SK-N-SH (cell line): ENCODE measurements around the gene MALRD1. TPM values are rescaled to one million over a fixed set of nuclear protein-coding genes. Genes with fewer than 3 reads are reported as not detected.

Experiments used
- CTCF ChIA-PET: fragments of 300-600, 350-600 bp; formaldehyde crosslinking; extraction: SDS; loops from one replicate; lab custom pipeline; 2021; lab: Yijun Ruan, JAX
- POLR2A ChIA-PET: fragments of 350-600 bp; sonication (Branson Sonifier 250); formaldehyde crosslinking; extraction: SDS; loops from one replicate; lab custom pipeline; 2020; ENCODE audit warnings: antibody characterized with exemption, inconsistent platforms; lab: Yijun Ruan, JAX
- DNase-seq: peaks from one replicate; pipeline ENCODE4 v3.0.0; 2012
- H2AFZ ChIP-seq: fragments of 200-600 bp; sonication (generic); 2 replicates; pipeline ENCODE4 v1.8.1; 2016; ENCODE audit warnings: antibody characterized with exemption, mild to moderate bottlenecking, low read depth
- H3F3A ChIP-seq: fragments of 200-600 bp; sonication (generic); replicated peaks from 2 replicates; pipeline ENCODE3; 2016; ENCODE audit warnings: antibody characterized with exemption, mild to moderate bottlenecking; ENCODE audit not compliant: insufficient read depth
- H3K27ac ChIP-seq, 2 experiments: fragments of 200-500 bp in 1 of 2; fragments of 200-600 bp in 1 of 2; sonication (Bioruptor generic) in 1 of 2; sonication (generic), shearing (Covaris generic) in 1 of 2; 2 replicates each; pipeline versions ENCODE4 v1.5.1 to v1.6.1; 2014 to 2016; ENCODE audit warnings: low read depth in 2 of 2, inconsistent platforms in 1 of 2, low read length in 1 of 2, mild to moderate bottlenecking in 1 of 2, mixed read lengths in 1 of 2
- H3K27me3 ChIP-seq: fragments of 200-600 bp; sonication (generic), shearing (Covaris generic); 2 replicates; pipeline ENCODE4 v1.6.1; 2016; ENCODE audit warnings: mixed run types; ENCODE audit not compliant: insufficient read depth
- H3K36me3 ChIP-seq, 2 experiments: fragments of 200-500 bp in 1 of 2; fragments of 200-600 bp in 1 of 2; sonication (Bioruptor generic) in 1 of 2; sonication (generic) in 1 of 2; replicated peaks in 1 of 2; 2 replicates each; pipeline versions ENCODE3 to v1.5.1; 2014 to 2016; ENCODE audit warnings: low read length in 1 of 2, mild to moderate bottlenecking in 1 of 2; ENCODE audit not compliant: insufficient read depth in 2 of 2, control insufficient read depth in 1 of 2
- H3K4me1 ChIP-seq, 2 experiments: fragments of 200-500 bp in 1 of 2; fragments of 200-600 bp in 1 of 2; sonication (Bioruptor generic) in 1 of 2; sonication (generic), shearing (Covaris generic) in 1 of 2; 2 replicates each; pipeline versions ENCODE4 v1.5.1 to v1.6.1; 2014 to 2016; ENCODE audit warnings: low read depth in 1 of 2, low read length in 1 of 2, mixed run types in 1 of 2; ENCODE audit not compliant: insufficient read depth in 2 of 2, control insufficient read depth in 1 of 2
- H3K4me2 ChIP-seq: fragments of 200-600 bp; sonication (generic), shearing (Covaris generic); 2 replicates; pipeline ENCODE4 v1.6.1; 2017; ENCODE audit warnings: mixed run types
- H3K4me3 ChIP-seq, 2 experiments: fragments of 200-500 bp in 1 of 2; fragments of 200-600 bp in 1 of 2; sonication (Bioruptor generic) in 1 of 2; sonication (generic), shearing (Covaris generic) in 1 of 2; 2 replicates each; pipeline versions ENCODE4 v1.5.1 to v1.8.1; 2014 to 2016; ENCODE audit warnings: low read depth in 2 of 2, inconsistent platforms in 1 of 2, low read length in 1 of 2, mild to moderate bottlenecking in 1 of 2, mixed read lengths in 1 of 2, moderate library complexity in 1 of 2
- H3K79me2 ChIP-seq: fragments of 200-600 bp; sonication (generic); 2 replicates; pipeline ENCODE4 v1.8.1; 2017; ENCODE audit warnings: mild to moderate bottlenecking; ENCODE audit not compliant: insufficient read depth
- H3K9ac ChIP-seq: fragments of 200-600 bp; sonication (generic); 2 replicates; pipeline ENCODE4 v1.6.1; 2017; ENCODE audit warnings: mixed run types
- H3K9me2 ChIP-seq: fragments of 200-600 bp; sonication (generic); 2 replicates; pipeline ENCODE4 v1.6.1; 2017; ENCODE audit warnings: mixed run types
- H3K9me3 ChIP-seq: fragments of 200-600 bp; sonication (generic); 2 replicates; pipeline ENCODE4 v1.6.1; 2017; ENCODE audit warnings: mixed run types, mild to moderate bottlenecking, moderate library complexity
- H4K20me1 ChIP-seq: fragments of 200-600 bp; sonication (generic); 2 replicates; pipeline ENCODE4 v1.6.1; 2017; ENCODE audit warnings: mild to moderate bottlenecking, mixed run types; ENCODE audit not compliant: insufficient read depth
- EZH2phosphoT487 ChIP-seq: fragments of 200-600 bp; sonication (generic); IDR thresholded peaks from 2 replicates; pipeline ENCODE4 v1.6.1; 2017; ENCODE audit warnings: low read depth, mixed run types, mild to moderate bottlenecking, antibody characterized with exemption, moderate library complexity, borderline replicate concordance
- FOSL2 ChIP-seq: IDR thresholded peaks from 2 replicates; pipeline ENCODE4 v1.4.0; 2012; ENCODE audit warnings: low read depth, mild to moderate bottlenecking, moderate library complexity, borderline replicate concordance
- FOXJ3 ChIP-seq: sonication (generic); formaldehyde crosslinking; IDR thresholded peaks from 2 replicates; pipeline ENCODE4 v1.5.1; 2020; ENCODE audit warnings: mild to moderate bottlenecking, missing genetic modification reagents
- GABPA ChIP-seq: IDR thresholded peaks from 2 replicates; pipeline ENCODE4 v1.4.0; 2012; ENCODE audit warnings: low read depth, mild to moderate bottlenecking
- GATA2 ChIP-seq: sonication (generic); formaldehyde crosslinking; IDR thresholded peaks from 2 replicates; pipeline ENCODE4 v1.5.0; 2020; ENCODE audit warnings: mild to moderate bottlenecking, missing genetic modification reagents
- JUND ChIP-seq: IDR thresholded peaks from 2 replicates; pipeline ENCODE4 v1.4.0; 2012
- MEF2A ChIP-seq: IDR thresholded peaks from 2 replicates; pipeline ENCODE4 v1.4.0; 2012; ENCODE audit warnings: low read depth, borderline replicate concordance
- MXI1 ChIP-seq: IDR thresholded peaks from 2 replicates; pipeline ENCODE4 v1.6.1; 2012; ENCODE audit warnings: mild to moderate bottlenecking, low read depth, low read length, improper control_type of control experiment
- NFIC ChIP-seq: IDR thresholded peaks from 2 replicates; pipeline ENCODE4 v1.4.0; 2012; ENCODE audit warnings: borderline replicate concordance
- PBX3 ChIP-seq: IDR thresholded peaks from 2 replicates; pipeline ENCODE4; 2012
- RCOR1 ChIP-seq: fragments of 150-350 bp; IDR thresholded peaks from 2 replicates; pipeline ENCODE4 v1.6.1; 2017; ENCODE audit warnings: antibody characterized with exemption, low read length
- RFX5 ChIP-seq: IDR thresholded peaks from 2 replicates; pipeline ENCODE4 v1.6.1; 2012; ENCODE audit warnings: mild to moderate bottlenecking, improper control_type of control experiment, low read length
- SMC3 ChIP-seq: IDR thresholded peaks from 2 replicates; pipeline ENCODE4 v1.6.1; 2012; ENCODE audit warnings: low read depth, low read length, improper control_type of control experiment
- TAF1 ChIP-seq: IDR thresholded peaks from 2 replicates; pipeline ENCODE4 v1.6.1; 2012; ENCODE audit warnings: low read depth, mild to moderate bottlenecking, low read length, moderate library complexity, borderline replicate concordance
- TCF12 ChIP-seq: IDR thresholded peaks from 2 replicates; pipeline ENCODE4 v1.4.0; 2012
- USF1 ChIP-seq: IDR thresholded peaks from 2 replicates; pipeline ENCODE4 v1.4.0; 2012; ENCODE audit warnings: low read depth, borderline replicate concordance
- USF2 ChIP-seq: fragments of 150-350 bp; IDR thresholded peaks from 2 replicates; pipeline ENCODE4 v1.6.1; 2017; ENCODE audit warnings: antibody characterized with exemption, low read length, low read depth, borderline replicate concordance
- YY1 ChIP-seq: IDR thresholded peaks from 2 replicates; pipeline ENCODE4 v1.4.0; 2012; ENCODE audit warnings: low read depth, mild to moderate bottlenecking
- WGBS: methylation state at CpG from one replicate; pipeline ENCODE4 v1.1.6; 2017; ENCODE audit warnings: low lambda C conversion rate; 5-methylcytosine and 5-hydroxymethylcytosine counted together
- polyA plus RNA-seq, 3 experiments: library from polyadenylated mRNA; depleted of rRNA; stranded (reverse); fragments of >200 nt; gene quantifications; 2 replicates each; pipeline ENCODE4 v1.2.3, GENCODE V29; 2012
- TF ChIP-seq, protein P1 (sequence below): fragments of 150-350 bp; IDR thresholded peaks from 2 replicates; pipeline ENCODE4 v1.6.1; 2016; ENCODE audit warnings: mild to moderate bottlenecking, low read depth, low read length
- TF ChIP-seq, protein P2 (sequence below): IDR thresholded peaks from 2 replicates; pipeline ENCODE4 v1.6.1; 2012; ENCODE audit warnings: mild to moderate bottlenecking, low read depth, low read length, moderate library complexity

The MALRD1 gene
- polyA plus RNA-seq, 1 of the 3 experiments (the other 2 are of a cell fraction) = not detected

- CTCF ChIA-PET = no interaction called here
- Histone ChIP-seq H4K20me1 (no peaks in the 10 kb centered on the region), H3K9me2 (no peaks in the 10 kb centered on the region), H2AFZ (no peak overlapping the region), H3K36me3 (no peaks in the 10 kb centered on the region), H3K9me3 (no peaks in the 10 kb centered on the region), H3K27me3 (no peaks in the 10 kb centered on the region)
- no peak for TF ChIP-seq RCOR1
- no peak for TF ChIP-seq NFIC
- no peak for TF ChIP-seq PBX3
- TF ChIP-seq TAF1 = no peak
- TF ChIP-seq EZH2phosphoT487 = no peak
- no peak for TF ChIP-seq FOSL2
- TF ChIP-seq GABPA = no peak
- TF ChIP-seq, protein P1, sequence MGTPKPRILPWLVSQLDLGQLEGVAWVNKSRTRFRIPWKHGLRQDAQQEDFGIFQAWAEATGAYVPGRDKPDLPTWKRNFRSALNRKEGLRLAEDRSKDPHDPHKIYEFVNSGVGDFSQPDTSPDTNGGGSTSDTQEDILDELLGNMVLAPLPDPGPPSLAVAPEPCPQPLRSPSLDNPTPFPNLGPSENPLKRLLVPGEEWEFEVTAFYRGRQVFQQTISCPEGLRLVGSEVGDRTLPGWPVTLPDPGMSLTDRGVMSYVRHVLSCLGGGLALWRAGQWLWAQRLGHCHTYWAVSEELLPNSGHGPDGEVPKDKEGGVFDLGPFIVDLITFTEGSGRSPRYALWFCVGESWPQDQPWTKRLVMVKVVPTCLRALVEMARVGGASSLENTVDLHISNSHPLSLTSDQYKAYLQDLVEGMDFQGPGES = no peak
- TF ChIP-seq MEF2A = no peak
- no peak for TF ChIP-seq GATA2
- TF ChIP-seq, all 33 proteins: peak for 0
- Histone ChIP-seq H3K27ac (no peak overlapping the region), H3F3A (no peaks in the 10 kb centered on the region), H3K79me2 (no peaks in the 10 kb centered on the region), H3K4me2 (no peak overlapping the region), H3K4me3 (no peak overlapping the region), H3K9ac (no peak overlapping the region), H3K4me1 (no peaks in the 10 kb centered on the region)
- no peak for DNase-seq
- POLR2A ChIA-PET = no interaction called here
- WGBS = 37% methylated on average over 3 of the region's 3 CpGs
Measured at GRCh38 chr10:19689231-19689630, 640.6 kb downstream of the MALRD1 start.

GRCh38 chr10:19699299-19699698 lies 650.7 kb downstream of the MALRD1 start:
- Histone ChIP-seq H3F3A (no peaks in the 10 kb centered on the region), H3K4me3 (no peak overlapping the region), H3K4me2 (no peak overlapping the region), H3K27ac (no peak overlapping the region), H3K79me2 (no peaks in the 10 kb centered on the region), H2AFZ (no peak overlapping the region), H3K27me3 (no peaks in the 10 kb centered on the region), H4K20me1 (no peaks in the 10 kb centered on the region), H3K9ac (no peak overlapping the region), H3K9me3 (no peaks in the 10 kb centered on the region), H3K36me3 (no peaks in the 10 kb centered on the region), H3K4me1 (peaks cover 0 to 8% of the 10 kb centered on the region in 2 experiments; a peak in 2 of 4 replicates), H3K9me2 (no peaks in the 10 kb centered on the region)
- TF ChIP-seq USF1 = no peak
- no peak for TF ChIP-seq FOXJ3 (CRISPR knock-in tag)
- no peak for TF ChIP-seq YY1
- no peak for TF ChIP-seq JUND
- no peak for TF ChIP-seq SMC3
- TF ChIP-seq RCOR1 = no peak
- TF ChIP-seq, protein P2, sequence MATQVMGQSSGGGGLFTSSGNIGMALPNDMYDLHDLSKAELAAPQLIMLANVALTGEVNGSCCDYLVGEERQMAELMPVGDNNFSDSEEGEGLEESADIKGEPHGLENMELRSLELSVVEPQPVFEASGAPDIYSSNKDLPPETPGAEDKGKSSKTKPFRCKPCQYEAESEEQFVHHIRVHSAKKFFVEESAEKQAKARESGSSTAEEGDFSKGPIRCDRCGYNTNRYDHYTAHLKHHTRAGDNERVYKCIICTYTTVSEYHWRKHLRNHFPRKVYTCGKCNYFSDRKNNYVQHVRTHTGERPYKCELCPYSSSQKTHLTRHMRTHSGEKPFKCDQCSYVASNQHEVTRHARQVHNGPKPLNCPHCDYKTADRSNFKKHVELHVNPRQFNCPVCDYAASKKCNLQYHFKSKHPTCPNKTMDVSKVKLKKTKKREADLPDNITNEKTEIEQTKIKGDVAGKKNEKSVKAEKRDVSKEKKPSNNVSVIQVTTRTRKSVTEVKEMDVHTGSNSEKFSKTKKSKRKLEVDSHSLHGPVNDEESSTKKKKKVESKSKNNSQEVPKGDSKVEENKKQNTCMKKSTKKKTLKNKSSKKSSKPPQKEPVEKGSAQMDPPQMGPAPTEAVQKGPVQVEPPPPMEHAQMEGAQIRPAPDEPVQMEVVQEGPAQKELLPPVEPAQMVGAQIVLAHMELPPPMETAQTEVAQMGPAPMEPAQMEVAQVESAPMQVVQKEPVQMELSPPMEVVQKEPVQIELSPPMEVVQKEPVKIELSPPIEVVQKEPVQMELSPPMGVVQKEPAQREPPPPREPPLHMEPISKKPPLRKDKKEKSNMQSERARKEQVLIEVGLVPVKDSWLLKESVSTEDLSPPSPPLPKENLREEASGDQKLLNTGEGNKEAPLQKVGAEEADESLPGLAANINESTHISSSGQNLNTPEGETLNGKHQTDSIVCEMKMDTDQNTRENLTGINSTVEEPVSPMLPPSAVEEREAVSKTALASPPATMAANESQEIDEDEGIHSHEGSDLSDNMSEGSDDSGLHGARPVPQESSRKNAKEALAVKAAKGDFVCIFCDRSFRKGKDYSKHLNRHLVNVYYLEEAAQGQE = no peak
- TF ChIP-seq GATA2 = no peak
- TF ChIP-seq TCF12 = no peak
- TF ChIP-seq EZH2phosphoT487 = no peak
- TF ChIP-seq GABPA = no peak
- no peak for TF ChIP-seq MEF2A
- TF ChIP-seq USF2 = no peak
- TF ChIP-seq MXI1 = no peak
- TF ChIP-seq RFX5 = no peak
- TF ChIP-seq NFIC = no peak
- 65% methylated on average over 3 of the region's 3 CpGs for WGBS
- DNase-seq = no peak
- CTCF ChIA-PET = no interaction called here
- POLR2A ChIA-PET = no interaction called here
